Measurements from ENCODE around the gene TWNK.

TWNK gene

DNA sequence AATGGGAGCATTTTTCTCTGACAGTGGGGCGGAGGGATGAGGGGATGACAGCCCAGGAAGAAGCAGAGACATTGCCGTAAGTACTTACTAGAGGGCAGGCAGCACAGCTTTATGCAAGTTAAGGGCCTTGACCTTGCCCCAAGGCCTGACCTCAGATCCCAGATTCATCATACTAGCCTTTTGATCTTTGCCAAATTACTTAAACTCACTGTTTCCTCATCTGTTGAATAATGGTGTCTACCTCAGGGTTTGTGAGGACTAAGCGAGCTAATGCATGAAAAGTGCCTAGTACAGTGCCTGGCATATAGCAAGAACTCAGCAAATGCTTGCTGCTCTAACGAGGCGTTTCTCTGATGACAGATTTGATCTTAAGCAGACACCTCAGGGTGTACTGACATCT, 21.5 kb upstream of the TWNK start:
- TF ChIP-seq, protein P1, sequence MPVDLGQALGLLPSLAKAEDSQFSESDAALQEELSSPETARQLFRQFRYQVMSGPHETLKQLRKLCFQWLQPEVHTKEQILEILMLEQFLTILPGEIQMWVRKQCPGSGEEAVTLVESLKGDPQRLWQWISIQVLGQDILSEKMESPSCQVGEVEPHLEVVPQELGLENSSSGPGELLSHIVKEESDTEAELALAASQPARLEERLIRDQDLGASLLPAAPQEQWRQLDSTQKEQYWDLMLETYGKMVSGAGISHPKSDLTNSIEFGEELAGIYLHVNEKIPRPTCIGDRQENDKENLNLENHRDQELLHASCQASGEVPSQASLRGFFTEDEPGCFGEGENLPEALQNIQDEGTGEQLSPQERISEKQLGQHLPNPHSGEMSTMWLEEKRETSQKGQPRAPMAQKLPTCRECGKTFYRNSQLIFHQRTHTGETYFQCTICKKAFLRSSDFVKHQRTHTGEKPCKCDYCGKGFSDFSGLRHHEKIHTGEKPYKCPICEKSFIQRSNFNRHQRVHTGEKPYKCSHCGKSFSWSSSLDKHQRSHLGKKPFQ (tag by site-specific recombination; IDR thresholded peaks at IDR 0.05), result no peak
- TF ChIP-seq TRIM28 (IDR thresholded peaks at IDR 0.05; ENCODE audit: borderline replicate concordance, low read length) (no peak), HOXA7 (CRISPR knock-in tag; IDR thresholded peaks at IDR 0.05; ENCODE audit: borderline replicate concordance) (no peak), FEZF1 (tag by site-specific recombination; IDR thresholded peaks at IDR 0.05) (no peak), ZNF211 (tag by site-specific recombination; IDR thresholded peaks at IDR 0.05; ENCODE audit: low read depth) (no peak), ZNF561 (tag by site-specific recombination; IDR thresholded peaks at IDR 0.05; ENCODE audit: borderline replicate concordance) (no peak)
- no peaks in the 10 kb centered on the region for H3K9me3 ChIP-seq (ENCODE audit: control insufficient read depth, insufficient read depth, low read depth, low read length)
- H3K4me1 ChIP-seq (ENCODE audit: control insufficient read depth, insufficient read depth, low read length), result peaks cover 9% of the 10 kb centered on the region; the same call in 1 of the 2 replicates
- H3K4me3 ChIP-seq (ENCODE audit: low read depth, low read length), result no peak overlapping the region
- ChIA-PET POLR2A (no interaction called here), CTCF (interaction anchor here (0.9 to 1.5 kb wide), 4 partner anchors 33 to 52 kb away, joined by 3 to 6 read pairs (median 4); no protein-coding TSS in a partner anchor)
- H3K36me3 ChIP-seq (ENCODE audit: control insufficient read depth in 2 of 2, insufficient read depth in 1 of 2, low read length in 2 of 2), result peaks cover 31 to 38% of the 10 kb centered on the region in 2 experiments
- H3K27ac ChIP-seq (ENCODE audit: extremely low read depth, low read depth, low read length), result no peak overlapping the region

DNA sequence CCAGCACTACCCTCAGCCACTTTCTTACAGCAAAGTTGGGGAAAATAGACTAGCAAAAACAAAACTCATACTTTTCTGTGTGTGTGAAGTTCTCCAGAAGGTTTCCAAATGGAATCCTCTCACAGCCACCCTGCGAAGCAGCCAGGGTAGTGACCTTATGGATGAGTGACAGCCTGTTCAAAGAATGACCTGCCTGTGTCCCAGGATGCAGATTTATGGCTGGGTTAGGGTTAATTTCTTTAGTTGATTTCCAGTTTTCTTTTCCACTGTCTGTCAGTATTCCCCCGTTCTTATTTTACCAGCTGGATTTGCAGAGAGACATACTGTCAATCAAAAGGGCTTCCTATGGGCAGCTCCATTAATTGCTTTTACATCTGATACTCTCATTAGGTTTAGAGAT, 20.5 kb upstream of the TWNK start:
- Histone ChIP-seq H3K4me1 (ENCODE audit: control insufficient read depth, insufficient read depth, low read length) (peaks cover 5% of the 10 kb centered on the region; the same call in 1 of the 2 replicates), H3K36me3 (ENCODE audit: control insufficient read depth in 2 of 2, insufficient read depth in 1 of 2, low read length in 2 of 2) (peaks cover 20 to 33% of the 10 kb centered on the region in 2 experiments), H3K9me3 (ENCODE audit: control insufficient read depth, insufficient read depth, low read depth, low read length) (no peaks in the 10 kb centered on the region), H3K27ac (ENCODE audit: extremely low read depth, low read depth, low read length) (no peak overlapping the region), H3K4me3 (ENCODE audit: low read depth, low read length) (no peak overlapping the region)
- TF ChIP-seq PRDM1 (tag by site-specific recombination; IDR thresholded peaks at IDR 0.05) (no peak), ZFP41 (tag by site-specific recombination; IDR thresholded peaks at IDR 0.05; ENCODE audit: borderline replicate concordance) (no peak), ZNF324 (tag by site-specific recombination; IDR thresholded peaks at IDR 0.05) (no peak), ZNF548 (tag by site-specific recombination; IDR thresholded peaks at IDR 0.05) (no peak)
- TF ChIP-seq, protein P2, sequence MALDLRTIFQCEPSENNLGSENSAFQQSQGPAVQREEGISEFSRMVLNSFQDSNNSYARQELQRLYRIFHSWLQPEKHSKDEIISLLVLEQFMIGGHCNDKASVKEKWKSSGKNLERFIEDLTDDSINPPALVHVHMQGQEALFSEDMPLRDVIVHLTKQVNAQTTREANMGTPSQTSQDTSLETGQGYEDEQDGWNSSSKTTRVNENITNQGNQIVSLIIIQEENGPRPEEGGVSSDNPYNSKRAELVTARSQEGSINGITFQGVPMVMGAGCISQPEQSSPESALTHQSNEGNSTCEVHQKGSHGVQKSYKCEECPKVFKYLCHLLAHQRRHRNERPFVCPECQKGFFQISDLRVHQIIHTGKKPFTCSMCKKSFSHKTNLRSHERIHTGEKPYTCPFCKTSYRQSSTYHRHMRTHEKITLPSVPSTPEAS (tag by site-specific recombination; IDR thresholded peaks at IDR 0.05), result no peak
- ChIA-PET POLR2A (interaction anchor here (0.6 to 1.7 kb wide), 2 partner anchors 10 to 37 kb away, joined by 3 to 5 read pairs; no protein-coding TSS in a partner anchor), CTCF (interaction anchor here (0.5 to 2.1 kb wide), 9 partner anchors 9 to 75 kb away, joined by 3 to 6 read pairs (median 4); no protein-coding TSS in a partner anchor)

GRCh38 chr10:100967332-100967731, 20.0 kb upstream of the TWNK start:
- Histone ChIP-seq H3K27ac (ENCODE audit: extremely low read depth, low read depth, low read length) (no peak overlapping the region), H3K4me3 (ENCODE audit: low read depth, low read length) (no peak overlapping the region), H3K4me1 (ENCODE audit: control insufficient read depth, insufficient read depth, low read length) (0 out of 2 replicates have a peak, but pooled peaks cover 2% of the 10 kb centered on the region), H3K36me3 (ENCODE audit: control insufficient read depth in 2 of 2, insufficient read depth in 1 of 2, low read length in 2 of 2) (peaks cover 16 to 29% of the 10 kb centered on the region in 2 experiments), H3K9me3 (ENCODE audit: control insufficient read depth, insufficient read depth, low read depth, low read length) (no peaks in the 10 kb centered on the region)
- TF ChIP-seq ZBTB17 (tag by site-specific recombination; IDR thresholded peaks at IDR 0.05) (peak; percentile 74), ZIC2 (tag by site-specific recombination; IDR thresholded peaks at IDR 0.05) (peak; percentile 58), ZNF704 (tag by site-specific recombination; IDR thresholded peaks at IDR 0.05) (no peak), EGR2 (tag by site-specific recombination; IDR thresholded peaks at IDR 0.05; ENCODE audit: low read depth) (peak; percentile 65; the same call in 1 of the 2 replicates), ZFHX2 (tag by site-specific recombination; conservative IDR thresholded peaks at IDR 0.05) (peak; percentile 33; the same call in 1 of the 2 replicates), ZNF211 (tag by site-specific recombination; IDR thresholded peaks at IDR 0.05; ENCODE audit: low read depth) (no peak)
- CTCF ChIA-PET, result interaction anchor here (0.6 to 2.1 kb wide), 12 partner anchors 9 to 890 kb away, joined by 3 to 6 read pairs (median 4); no protein-coding TSS in a partner anchor
- POLR2A ChIA-PET, result interaction anchor here (0.6 to 1.7 kb wide), 2 partner anchors 10 to 37 kb away, joined by 3 to 5 read pairs; no protein-coding TSS in a partner anchor
